GM18861 (cell line): ENCODE results near the gene SHC1.

ENCODE experiments used
- ATAC-seq: cut with Tn5 transposase; IDR thresholded peaks from one replicate; pipeline ENCODE4 v1.9.1; 2021; ENCODE audit not compliant: unreplicated experiment

SHC1 gene

GRCh38 chr1:154940651-154941194 is 29.8 kb downstream of the SHC1 start:
- no peak for ATAC-seq

- no peak for ATAC-seq
Measured at GRCh38 chr1:154940213-154940560, 30.4 kb downstream of the SHC1 start.

GRCh38 chr1:154938604-154939399 is 31.7 kb downstream of the SHC1 start:
- ATAC-seq = no peak

- no peak for ATAC-seq
Measured at GRCh38 chr1:154937988-154938386, 32.6 kb downstream of the SHC1 start.

- peak; percentile 38 for ATAC-seq
Measured at GRCh38 chr1:154937085-154937987, 33.2 kb downstream of the SHC1 start.

GRCh38 chr1:154936555-154937084 is 33.9 kb downstream of the SHC1 start, which contains the start of gene PMVK:
PMVK (minus strand) TSS chr1:154936719; CDS start chr1:154936685, 34 bp downstream.
- ATAC-seq = peak; percentile 34

- no peak for ATAC-seq
Measured at GRCh38 chr1:154935749-154936554, 34.6 kb downstream of the SHC1 start.

- no peak for ATAC-seq
Measured at GRCh38 chr1:154934358-154934948, 36.1 kb downstream of the SHC1 start.

GRCh38 chr1:154931940-154932487 is 38.5 kb downstream of the SHC1 start:
- no peak for ATAC-seq

GRCh38 chr1:154926201-154926600 is 44.3 kb downstream of the SHC1 start:
- ATAC-seq = no peak

- ATAC-seq = no peak
Measured at GRCh38 chr1:154925335-154926170, 45.0 kb downstream of the SHC1 start.

- ATAC-seq = no peak
Measured at GRCh38 chr1:154923695-154924094, 46.9 kb downstream of the SHC1 start.

- no peak for ATAC-seq
Measured at GRCh38 chr1:154913273-154913672, 57.3 kb downstream of the SHC1 start.

- ATAC-seq = no peak
Measured at GRCh38 chr1:154912755-154913154, 57.8 kb downstream of the SHC1 start.
